HG02678 (cell line): ENCODE data around the gene PDE4C.
A peak's percentile ranks its signal among the peaks of the same experiment; 100 is the strongest.
"Not testable (repeated sequence)": the region's sequence is repeated elsewhere in the genome, so short reads cannot be mapped to it uniquely, and the experiment has no call there.

Experiments
- ATAC-seq: cut with Tn5 transposase; IDR thresholded peaks from one replicate; pipeline ENCODE4 v1.9.1; 2021; ENCODE audit warnings: mild to moderate bottlenecking, moderate library complexity; ENCODE audit not compliant: unreplicated experiment

Gene PDE4C

GRCh38 chr19:18223860-18224524, 2.2 kb downstream of the PDE4C start:
- no peak for ATAC-seq

- ATAC-seq, result no peak
These were observed 4.2 kb downstream of the PDE4C start for GRCh38 chr19:18221815-18222725.

DNA sequence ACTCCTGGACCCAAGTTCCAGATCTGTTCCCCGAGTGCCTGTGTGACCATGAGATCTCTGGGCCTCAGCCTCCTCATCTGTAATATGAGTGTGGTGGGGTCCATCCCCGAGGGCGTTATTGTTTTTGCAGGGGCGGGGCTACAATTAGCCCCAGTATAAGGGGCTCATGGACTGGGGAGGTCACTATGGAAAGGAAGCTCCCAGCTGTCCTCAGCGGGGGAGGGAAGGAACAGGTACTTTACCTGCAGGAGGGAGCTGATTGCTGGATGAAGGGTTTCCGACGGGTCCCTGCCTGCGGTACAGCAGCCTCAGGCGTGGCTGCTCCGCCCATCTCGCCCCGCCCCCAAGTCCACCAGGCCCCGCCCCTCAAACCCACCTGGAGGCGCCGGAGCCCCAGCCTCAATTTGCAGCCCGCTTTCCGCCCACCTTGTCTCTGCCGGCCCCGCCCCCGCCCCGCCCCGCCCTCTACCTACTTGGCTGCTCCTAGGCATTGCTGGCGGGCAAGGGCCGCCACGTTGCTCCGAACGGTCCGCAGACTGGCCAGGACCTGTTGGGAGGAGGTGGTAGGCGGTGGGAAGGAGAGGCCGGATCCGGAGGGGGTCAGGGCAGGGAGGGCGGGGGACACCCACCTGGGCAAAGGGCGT, 5.5 kb downstream of the PDE4C start:
- ATAC-seq, result no peak

- ATAC-seq, result no peak
These were observed 6.2 kb downstream of the PDE4C start for GRCh38 chr19:18219911-18220631.

DNA sequence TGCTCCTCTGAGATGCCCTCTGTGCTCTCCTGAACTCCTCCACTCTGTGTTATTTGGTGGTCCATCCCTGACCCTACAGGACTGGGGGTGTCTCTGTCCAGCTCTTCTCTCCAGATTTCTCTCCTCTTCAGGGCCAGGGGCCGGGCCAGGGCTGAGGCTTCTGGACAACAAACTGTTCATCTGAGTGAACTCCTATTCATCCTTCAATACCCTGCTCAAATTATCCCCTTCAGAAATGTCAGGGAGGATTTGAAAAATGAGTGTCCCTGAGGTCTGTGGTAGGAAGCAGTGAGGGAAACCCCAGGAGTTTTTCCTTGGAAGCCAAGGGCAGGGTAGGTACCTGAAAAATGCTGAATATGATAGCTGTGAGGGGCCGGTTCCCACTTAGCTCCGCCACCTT, 7.6 kb downstream of the PDE4C start:
- no peak for ATAC-seq

- no peak for ATAC-seq
These were observed 8.1 kb downstream of the PDE4C start for GRCh38 chr19:18218159-18218558.

DNA sequence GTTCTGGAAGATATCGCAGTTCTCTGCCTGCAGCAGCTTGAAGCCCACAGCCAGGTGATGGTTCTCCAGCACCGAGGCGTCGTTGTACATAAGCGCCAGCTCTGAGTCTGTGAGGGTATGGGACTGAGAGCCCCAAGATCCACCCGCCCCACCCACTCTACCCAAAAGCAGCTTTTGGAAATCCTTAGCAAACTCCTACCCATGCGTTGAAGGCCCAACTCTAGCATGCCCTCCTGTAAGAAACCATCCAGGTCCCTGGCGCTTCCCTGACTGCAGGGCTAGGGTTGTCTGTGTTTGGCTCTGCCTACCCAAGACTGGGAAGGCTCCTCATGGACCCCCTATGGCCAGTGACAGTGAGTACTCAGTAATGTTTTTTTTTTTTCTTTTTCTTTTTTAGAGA, 9.4 kb downstream of the PDE4C start:
- no peak for ATAC-seq

DNA sequence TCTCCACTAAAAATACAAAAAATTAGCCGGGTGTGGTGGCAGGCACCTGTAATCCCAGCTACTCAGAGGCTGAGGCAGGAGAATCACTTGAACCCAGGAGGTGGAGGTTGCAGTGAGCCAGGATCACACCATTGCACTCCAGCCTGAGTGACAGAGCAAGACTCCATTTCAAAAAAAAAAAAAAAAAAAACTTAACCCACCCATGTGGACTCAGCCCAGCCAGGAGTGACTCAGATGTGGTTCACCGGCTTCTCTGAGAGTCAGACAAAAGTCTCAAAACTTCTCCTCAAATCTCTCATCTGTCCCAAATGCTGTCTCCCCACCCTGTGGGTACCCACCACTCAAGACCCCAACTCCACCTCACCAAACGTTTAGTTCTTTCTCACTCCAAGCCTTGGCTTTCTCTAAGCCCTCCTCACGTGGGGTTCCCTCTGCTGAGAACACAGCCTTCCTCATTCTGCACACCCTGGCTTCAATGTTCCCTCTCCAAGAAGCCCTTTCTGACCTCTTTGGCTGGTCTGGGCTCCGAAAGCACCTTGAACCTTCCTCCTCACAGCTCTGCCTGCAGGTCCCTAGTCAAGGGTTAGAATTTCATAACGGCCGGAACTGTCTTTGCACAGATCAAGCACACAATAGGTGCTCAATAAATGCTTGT, 11.3 kb downstream of the PDE4C start:
- no peak for ATAC-seq

GRCh38 chr19:18211683-18212082, 14.6 kb downstream of the PDE4C start:
- no peak for ATAC-seq

GRCh38 chr19:18209912-18210311, 16.3 kb downstream of the PDE4C start:
- not testable (repeated sequence) for ATAC-seq

GRCh38 chr19:18208098-18208951, 17.9 kb downstream of the PDE4C start:
- no peak for ATAC-seq

DNA sequence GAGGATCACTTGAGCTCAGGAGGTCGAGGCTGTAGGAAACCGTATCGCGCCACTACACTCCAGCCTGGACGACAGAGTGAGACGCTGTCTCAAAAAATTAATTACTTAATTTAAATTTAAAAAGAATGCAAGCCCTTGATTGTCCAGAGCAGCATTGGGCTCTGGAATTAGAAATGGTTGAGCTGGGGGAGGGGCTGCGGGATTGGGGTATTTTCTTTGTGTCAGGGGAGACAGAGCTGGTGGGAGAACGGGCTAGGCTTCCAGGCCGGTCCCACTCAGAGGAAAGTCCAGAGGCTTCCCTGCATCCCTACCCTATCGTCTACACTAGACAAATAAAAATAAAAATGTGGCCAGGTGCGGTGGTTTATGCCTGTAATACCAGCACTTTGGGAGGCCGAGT, 20.2 kb downstream of the PDE4C start:
- no peak for ATAC-seq

- ATAC-seq, result no peak
These were observed 20.9 kb downstream of the PDE4C start for GRCh38 chr19:18205200-18205892.

GRCh38 chr19:18204394-18205199, 21.6 kb downstream of the PDE4C start:
- peak; percentile 17 for ATAC-seq

DNA sequence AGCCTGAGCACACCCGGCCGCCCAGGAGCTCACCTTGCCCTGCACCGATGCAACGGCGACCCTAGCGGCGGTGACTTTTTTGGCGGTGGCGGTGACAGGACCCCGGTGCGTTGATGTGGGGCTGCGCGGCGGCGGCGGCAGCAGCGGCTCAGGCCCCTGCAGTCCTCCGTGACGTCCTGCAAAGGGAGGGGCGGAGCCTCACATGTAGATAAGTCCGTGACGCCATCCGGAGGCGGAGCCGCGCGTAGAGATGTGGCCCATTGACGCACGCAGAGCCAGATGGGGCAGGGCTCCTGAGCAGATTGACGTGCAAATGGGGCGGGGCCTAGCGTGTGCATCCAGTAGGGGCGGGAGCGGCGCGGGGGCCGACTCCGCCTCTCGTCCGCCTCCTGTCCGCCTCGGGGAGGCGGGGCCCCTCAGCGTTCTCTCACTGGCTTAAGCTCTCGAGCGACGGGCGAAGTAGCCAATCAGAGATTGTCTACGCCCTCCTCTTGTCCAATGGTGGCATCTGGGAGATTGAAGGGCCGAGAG, 22.3 kb downstream of the PDE4C start, which contains the start of gene RAB3A:
Gene RAB3A, minus strand, starts transcription at position 180 of the 531 bp plus-strand sequence. CDS start 1,302 bp downstream, outside the sequence.
- ATAC-seq, result peak; percentile 86

DNA sequence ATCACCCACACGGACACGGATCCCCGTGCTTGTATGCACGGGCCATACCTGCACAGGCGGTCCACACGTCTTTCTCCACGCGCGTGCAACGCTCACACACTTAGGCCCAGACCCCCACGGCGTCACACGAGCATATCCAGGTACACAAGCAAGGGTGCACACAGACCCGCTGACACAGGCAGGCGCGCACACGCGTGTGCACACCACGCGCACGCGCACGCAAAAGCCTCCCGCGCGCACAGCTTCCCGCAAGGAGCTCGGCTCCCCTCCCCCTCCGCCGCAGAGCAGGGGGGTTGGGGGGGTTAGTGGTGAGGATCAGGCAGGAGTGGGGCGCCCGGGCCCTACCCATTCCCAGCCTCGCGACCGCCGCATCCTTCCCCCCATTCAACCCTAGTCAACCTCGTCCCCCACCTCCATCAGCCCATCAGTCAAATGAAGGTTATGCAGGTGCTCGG, 22.8 kb downstream of the PDE4C start:
- peak; percentile 1 for ATAC-seq

DNA sequence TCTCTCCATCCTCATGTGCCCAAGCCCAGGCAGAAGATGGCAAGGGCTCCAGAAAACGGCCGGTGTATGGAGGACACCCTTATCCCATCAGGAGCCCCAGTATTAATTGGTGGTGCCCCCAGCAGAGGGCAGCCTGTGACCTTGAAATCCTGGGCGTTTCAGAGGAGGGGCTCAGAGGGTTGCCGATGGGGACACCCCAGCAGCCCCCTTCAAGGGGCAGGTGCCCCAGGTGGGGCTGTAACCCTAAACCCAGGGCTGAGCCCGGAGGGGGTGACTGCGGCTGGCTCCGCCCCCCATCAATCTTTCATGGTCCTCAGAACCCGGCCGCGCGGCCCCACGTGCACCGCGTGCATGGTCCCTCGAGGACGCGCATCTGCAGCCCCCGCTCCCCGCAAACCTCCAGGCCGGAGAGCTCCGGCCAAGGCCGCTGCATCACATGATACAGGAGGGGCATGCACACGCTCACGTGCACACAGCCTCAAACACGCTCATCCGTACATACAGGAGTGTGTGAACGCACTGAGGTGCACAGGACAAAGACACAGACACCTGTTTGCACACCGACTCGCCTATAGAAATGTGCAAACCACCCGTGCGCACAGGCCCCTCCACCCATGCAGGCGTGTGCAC, 23.3 kb downstream of the PDE4C start:
- ATAC-seq, result no peak
